Activated CD4-positive, alpha-beta T cell treated with anti-CD3 and anti-CD28 coated beads, Interleukin-2, amount 50 U/mL, for 16 hours (primary cell): ENCODE measurements around the gene TAF3.

ENCODE experiments used
- DNase-seq: peaks from one replicate; pipeline ENCODE4 v3.0.0-alpha.2; 2020

TAF3 gene

GRCh38 chr10:8036506-8037198 lies 218.3 kb downstream of the TAF3 start:
- no peak for DNase-seq

- DNase-seq, result no peak
Observed at GRCh38 chr10:8037199-8037801, 219.0 kb downstream of the TAF3 start.

- DNase-seq, result no peak
Observed at GRCh38 chr10:8037941-8038894, 219.9 kb downstream of the TAF3 start.

GRCh38 chr10:8039321-8039881 lies 221.1 kb downstream of the TAF3 start:
- no peak for DNase-seq

GRCh38 chr10:8040651-8041050 lies 222.3 kb downstream of the TAF3 start:
- no peak for DNase-seq

GRCh38 chr10:8041284-8041991 lies 223.1 kb downstream of the TAF3 start:
- DNase-seq, result no peak

- DNase-seq, result no peak
Observed at GRCh38 chr10:8041992-8042720, 223.9 kb downstream of the TAF3 start.

- DNase-seq, result no peak
Observed at GRCh38 chr10:8042721-8043568, 224.6 kb downstream of the TAF3 start.

- DNase-seq, result peak; percentile 33
Observed at GRCh38 chr10:8043569-8044306, 225.4 kb downstream of the TAF3 start.

GRCh38 chr10:8044331-8044907 lies 226.1 kb downstream of the TAF3 start:
- no peak for DNase-seq

- no peak for DNase-seq
Observed at GRCh38 chr10:8044908-8045725, 226.8 kb downstream of the TAF3 start.

- DNase-seq, result no peak
Observed at GRCh38 chr10:8045726-8046494, 227.6 kb downstream of the TAF3 start.

GRCh38 chr10:8047452-8048280 lies 229.4 kb downstream of the TAF3 start:
- no peak for DNase-seq

- peak; percentile 75 for DNase-seq
Observed at GRCh38 chr10:8048281-8049008, 230.1 kb downstream of the TAF3 start.

GRCh38 chr10:8049045-8049864 lies 230.9 kb downstream of the TAF3 start:
- DNase-seq, result no peak
